ENCODE measurements around the gene PFDN5.

DNA sequence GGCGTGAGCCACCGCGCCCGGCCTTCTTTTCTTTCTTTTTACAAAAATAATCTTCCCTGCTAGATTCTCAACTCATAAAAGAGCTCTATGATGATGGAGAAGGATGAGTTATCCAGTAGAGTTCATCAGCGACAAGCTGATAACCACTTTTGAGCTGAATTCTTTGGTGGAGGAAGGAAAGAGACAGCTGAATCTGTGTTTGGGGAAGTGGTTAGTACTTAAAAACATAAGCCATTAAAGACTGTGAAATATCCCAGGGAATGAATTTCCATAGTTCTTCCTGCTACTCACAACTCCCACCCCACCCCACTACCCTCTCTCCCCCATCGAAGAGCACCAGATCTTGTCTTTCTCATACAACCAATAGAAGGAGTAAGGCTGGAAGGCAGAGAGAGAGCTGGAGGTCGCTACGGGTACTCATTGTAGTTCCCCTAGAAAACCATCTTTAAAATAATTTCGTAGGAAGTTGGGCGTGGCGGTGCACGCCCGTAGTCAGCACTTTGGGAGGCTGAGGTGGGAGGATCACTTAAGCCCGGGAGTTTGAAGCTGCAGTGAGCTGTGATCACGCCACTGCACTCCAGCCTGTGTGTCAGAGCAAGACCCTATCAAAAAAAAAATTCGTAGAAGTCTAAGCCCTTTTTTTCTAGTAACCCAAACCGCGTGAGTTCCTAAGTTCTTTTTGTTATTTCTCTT is 27.9 kb upstream of the PFDN5 start:
- TF ChIP-seq, protein P1, sequence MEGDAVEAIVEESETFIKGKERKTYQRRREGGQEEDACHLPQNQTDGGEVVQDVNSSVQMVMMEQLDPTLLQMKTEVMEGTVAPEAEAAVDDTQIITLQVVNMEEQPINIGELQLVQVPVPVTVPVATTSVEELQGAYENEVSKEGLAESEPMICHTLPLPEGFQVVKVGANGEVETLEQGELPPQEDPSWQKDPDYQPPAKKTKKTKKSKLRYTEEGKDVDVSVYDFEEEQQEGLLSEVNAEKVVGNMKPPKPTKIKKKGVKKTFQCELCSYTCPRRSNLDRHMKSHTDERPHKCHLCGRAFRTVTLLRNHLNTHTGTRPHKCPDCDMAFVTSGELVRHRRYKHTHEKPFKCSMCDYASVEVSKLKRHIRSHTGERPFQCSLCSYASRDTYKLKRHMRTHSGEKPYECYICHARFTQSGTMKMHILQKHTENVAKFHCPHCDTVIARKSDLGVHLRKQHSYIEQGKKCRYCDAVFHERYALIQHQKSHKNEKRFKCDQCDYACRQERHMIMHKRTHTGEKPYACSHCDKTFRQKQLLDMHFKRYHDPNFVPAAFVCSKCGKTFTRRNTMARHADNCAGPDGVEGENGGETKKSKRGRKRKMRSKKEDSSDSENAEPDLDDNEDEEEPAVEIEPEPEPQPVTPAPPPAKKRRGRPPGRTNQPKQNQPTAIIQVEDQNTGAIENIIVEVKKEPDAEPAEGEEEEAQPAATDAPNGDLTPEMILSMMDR (IDR thresholded peaks at IDR 0.05; ENCODE audit: insufficient read depth, low read length) = no peak
- TF ChIP-seq, protein P2, sequence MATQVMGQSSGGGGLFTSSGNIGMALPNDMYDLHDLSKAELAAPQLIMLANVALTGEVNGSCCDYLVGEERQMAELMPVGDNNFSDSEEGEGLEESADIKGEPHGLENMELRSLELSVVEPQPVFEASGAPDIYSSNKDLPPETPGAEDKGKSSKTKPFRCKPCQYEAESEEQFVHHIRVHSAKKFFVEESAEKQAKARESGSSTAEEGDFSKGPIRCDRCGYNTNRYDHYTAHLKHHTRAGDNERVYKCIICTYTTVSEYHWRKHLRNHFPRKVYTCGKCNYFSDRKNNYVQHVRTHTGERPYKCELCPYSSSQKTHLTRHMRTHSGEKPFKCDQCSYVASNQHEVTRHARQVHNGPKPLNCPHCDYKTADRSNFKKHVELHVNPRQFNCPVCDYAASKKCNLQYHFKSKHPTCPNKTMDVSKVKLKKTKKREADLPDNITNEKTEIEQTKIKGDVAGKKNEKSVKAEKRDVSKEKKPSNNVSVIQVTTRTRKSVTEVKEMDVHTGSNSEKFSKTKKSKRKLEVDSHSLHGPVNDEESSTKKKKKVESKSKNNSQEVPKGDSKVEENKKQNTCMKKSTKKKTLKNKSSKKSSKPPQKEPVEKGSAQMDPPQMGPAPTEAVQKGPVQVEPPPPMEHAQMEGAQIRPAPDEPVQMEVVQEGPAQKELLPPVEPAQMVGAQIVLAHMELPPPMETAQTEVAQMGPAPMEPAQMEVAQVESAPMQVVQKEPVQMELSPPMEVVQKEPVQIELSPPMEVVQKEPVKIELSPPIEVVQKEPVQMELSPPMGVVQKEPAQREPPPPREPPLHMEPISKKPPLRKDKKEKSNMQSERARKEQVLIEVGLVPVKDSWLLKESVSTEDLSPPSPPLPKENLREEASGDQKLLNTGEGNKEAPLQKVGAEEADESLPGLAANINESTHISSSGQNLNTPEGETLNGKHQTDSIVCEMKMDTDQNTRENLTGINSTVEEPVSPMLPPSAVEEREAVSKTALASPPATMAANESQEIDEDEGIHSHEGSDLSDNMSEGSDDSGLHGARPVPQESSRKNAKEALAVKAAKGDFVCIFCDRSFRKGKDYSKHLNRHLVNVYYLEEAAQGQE (IDR thresholded peaks at IDR 0.05; ENCODE audit: insufficient replicate concordance, low read depth) = no peak

All from HL-60 (cell line).